MM.1S (cell line): Measurements from ENCODE around the gene SELENOW.

Experiments
- DNase-seq: peaks from one replicate; pipeline ENCODE4 v3.0.0-alpha.2; 2015
- H2AFZ ChIP-seq: fragments of 300-600 bp; sonication (generic); 2 replicates; pipeline ENCODE4 v1.6.0; 2016; ENCODE audit warnings: antibody characterized with exemption, low read length
- H3F3A ChIP-seq: fragments of 300-600 bp; sonication (generic); 2 replicates; pipeline ENCODE4 v1.6.1; 2016; ENCODE audit warnings: mild to moderate bottlenecking, antibody characterized with exemption, low read length, moderate library complexity, mixed read lengths; ENCODE audit not compliant: insufficient read depth
- H3K27ac ChIP-seq: fragments of 300-600 bp; sonication (generic); 2 replicates; pipeline ENCODE4 v1.5.1; 2016; ENCODE audit warnings: mild to moderate bottlenecking, low read length
- H3K27me3 ChIP-seq: fragments of 300-600 bp; sonication (generic); replicated peaks from 2 replicates; pipeline ENCODE4 v1.6.0; 2016; ENCODE audit warnings: low read length; ENCODE audit not compliant: insufficient read depth
- H3K36me3 ChIP-seq: fragments of 300-600 bp; sonication (generic); replicated peaks from 2 replicates; pipeline ENCODE4 v1.6.1; 2016; ENCODE audit warnings: mild to moderate bottlenecking, low read length, mixed read lengths; ENCODE audit not compliant: insufficient read depth
- H3K4me1 ChIP-seq: fragments of 300-600 bp; sonication (generic); 2 replicates; pipeline ENCODE4 v1.6.1; 2016; ENCODE audit warnings: low read length, mixed read lengths
- H3K4me2 ChIP-seq: fragments of 300-600 bp; sonication (generic); 2 replicates; pipeline ENCODE4 v1.6.0; 2016; ENCODE audit warnings: low read depth, low read length
- H3K4me3 ChIP-seq: fragments of 300-600 bp; sonication (generic); 2 replicates; pipeline ENCODE4 v1.5.1; 2016; ENCODE audit warnings: low read length, mixed read lengths
- H3K79me2 ChIP-seq: fragments of 300-600 bp; sonication (generic); 2 replicates; pipeline ENCODE4 v1.6.1; 2016; ENCODE audit warnings: mixed run types, low read length, mixed read lengths
- H3K9ac ChIP-seq: fragments of 300-600 bp; sonication (generic); 2 replicates; pipeline ENCODE4 v1.6.1; 2016; ENCODE audit warnings: low read length, mixed read lengths
- H3K9me2 ChIP-seq: fragments of 300-600 bp; sonication (generic); replicated peaks from 2 replicates; pipeline ENCODE4 v1.6.1; 2016; ENCODE audit warnings: mild to moderate bottlenecking, low read length, mixed read lengths; ENCODE audit not compliant: insufficient read depth
- H3K9me3 ChIP-seq: fragments of 300-600 bp; sonication (generic); replicated peaks from 2 replicates; pipeline ENCODE4 v1.6.1; 2016; ENCODE audit warnings: mild to moderate bottlenecking, low read length, mixed read lengths; ENCODE audit not compliant: insufficient read depth
- H4K20me1 ChIP-seq: fragments of 300-600 bp; sonication (generic); 2 replicates; pipeline ENCODE4 v1.6.1; 2016; ENCODE audit warnings: mild to moderate bottlenecking, low read length, moderate library complexity, mixed read lengths; ENCODE audit not compliant: insufficient read depth
- EZH2 ChIP-seq: fragments of 300-600 bp; sonication (generic); optimal IDR thresholded peaks from 2 replicates; pipeline ENCODE3; 2017; ENCODE audit warnings: low read depth, mild to moderate bottlenecking, antibody characterized with exemption, low read length, mixed read lengths
- EZH2phosphoT487 ChIP-seq: fragments of 300-600 bp; sonication (generic); IDR thresholded peaks from 2 replicates; pipeline ENCODE4 v1.6.1; 2018; ENCODE audit warnings: antibody characterized with exemption, low read length
- TF ChIP-seq, protein P1 (sequence below): fragments of 300-600 bp; sonication (generic); IDR thresholded peaks from 2 replicates; pipeline ENCODE4 v1.5.1; 2016; ENCODE audit warnings: antibody characterized with exemption, low read length, mixed read lengths

SELENOW gene

DNA sequence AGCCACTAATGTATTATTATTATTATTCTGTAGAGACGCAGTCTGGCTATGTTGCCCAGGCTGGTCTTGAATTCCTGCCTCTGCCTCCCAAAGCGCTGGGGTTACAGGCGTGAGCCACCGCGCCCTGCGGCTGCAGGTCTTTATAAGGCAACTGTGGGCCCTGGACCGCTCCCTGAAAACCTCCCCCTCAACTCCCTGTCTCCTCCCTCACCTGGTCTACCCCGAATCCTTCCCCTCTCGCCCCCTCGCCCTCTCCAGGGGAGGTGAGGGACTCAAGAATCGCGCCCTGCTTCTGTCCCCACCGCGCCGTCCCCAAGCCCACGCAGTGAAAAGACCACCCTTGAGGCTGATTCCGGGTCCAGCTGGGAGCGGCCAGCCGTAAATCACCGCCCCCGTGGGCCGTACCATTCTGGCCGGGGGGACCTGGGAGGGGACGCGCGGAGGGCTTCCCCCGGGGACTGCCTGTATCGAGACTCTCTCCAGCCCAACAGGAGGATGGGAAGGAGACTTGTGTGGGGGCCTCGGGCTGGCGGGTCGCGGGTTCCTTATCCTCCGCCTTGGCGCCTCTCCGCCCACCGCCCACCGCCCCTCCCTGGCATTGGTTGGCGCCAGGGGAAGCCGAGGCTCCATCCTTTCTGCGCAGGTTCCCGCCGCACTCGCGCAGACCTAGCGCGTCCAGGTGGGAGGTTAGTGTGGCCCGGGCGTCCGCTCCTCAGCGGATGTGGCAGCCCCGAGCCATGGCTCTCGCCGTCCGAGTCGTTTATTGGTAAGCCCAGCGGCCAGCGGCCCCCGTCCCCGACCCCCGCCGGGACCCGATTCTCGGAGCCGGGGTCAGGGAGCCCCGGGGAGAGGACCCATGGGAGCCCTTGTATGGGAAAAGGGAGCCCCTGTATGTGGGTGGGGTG, at the start of gene SELENOW:
Gene SELENOW, plus strand, starts transcription at position 655 of the 905 bp plus-strand sequence. Its CDS starts 83 bp downstream, at position 738.
- Histone ChIP-seq H3K9me2 (no peaks in the 10 kb centered on the region), H3K4me2 (peak within 1 kb of the TSS; percentile 84), H3K4me3 (peak within 1 kb of the TSS; percentile 87), H3K79me2 (peaks cover 11% of the 10 kb centered on the region), H3K27me3 (peaks cover 14% of the 10 kb centered on the region), H3K36me3 (no peaks in the 10 kb centered on the region), H3K9ac (peak within 1 kb of the TSS; percentile 93), H3K27ac (peak within 1 kb of the TSS; percentile 53; the same call in 1 of the 2 replicates), H4K20me1 (no peaks in the 10 kb centered on the region), H3F3A (no peaks in the 10 kb centered on the region), H3K9me3 (no peaks in the 10 kb centered on the region), H3K4me1 (no peaks in the 10 kb centered on the region), H2AFZ (peak within 1 kb of the TSS; percentile 94)
- TF ChIP-seq, protein P1, sequence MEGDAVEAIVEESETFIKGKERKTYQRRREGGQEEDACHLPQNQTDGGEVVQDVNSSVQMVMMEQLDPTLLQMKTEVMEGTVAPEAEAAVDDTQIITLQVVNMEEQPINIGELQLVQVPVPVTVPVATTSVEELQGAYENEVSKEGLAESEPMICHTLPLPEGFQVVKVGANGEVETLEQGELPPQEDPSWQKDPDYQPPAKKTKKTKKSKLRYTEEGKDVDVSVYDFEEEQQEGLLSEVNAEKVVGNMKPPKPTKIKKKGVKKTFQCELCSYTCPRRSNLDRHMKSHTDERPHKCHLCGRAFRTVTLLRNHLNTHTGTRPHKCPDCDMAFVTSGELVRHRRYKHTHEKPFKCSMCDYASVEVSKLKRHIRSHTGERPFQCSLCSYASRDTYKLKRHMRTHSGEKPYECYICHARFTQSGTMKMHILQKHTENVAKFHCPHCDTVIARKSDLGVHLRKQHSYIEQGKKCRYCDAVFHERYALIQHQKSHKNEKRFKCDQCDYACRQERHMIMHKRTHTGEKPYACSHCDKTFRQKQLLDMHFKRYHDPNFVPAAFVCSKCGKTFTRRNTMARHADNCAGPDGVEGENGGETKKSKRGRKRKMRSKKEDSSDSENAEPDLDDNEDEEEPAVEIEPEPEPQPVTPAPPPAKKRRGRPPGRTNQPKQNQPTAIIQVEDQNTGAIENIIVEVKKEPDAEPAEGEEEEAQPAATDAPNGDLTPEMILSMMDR = no peak
- no peak for TF ChIP-seq EZH2
- DNase-seq = peak; percentile 77

DNA sequence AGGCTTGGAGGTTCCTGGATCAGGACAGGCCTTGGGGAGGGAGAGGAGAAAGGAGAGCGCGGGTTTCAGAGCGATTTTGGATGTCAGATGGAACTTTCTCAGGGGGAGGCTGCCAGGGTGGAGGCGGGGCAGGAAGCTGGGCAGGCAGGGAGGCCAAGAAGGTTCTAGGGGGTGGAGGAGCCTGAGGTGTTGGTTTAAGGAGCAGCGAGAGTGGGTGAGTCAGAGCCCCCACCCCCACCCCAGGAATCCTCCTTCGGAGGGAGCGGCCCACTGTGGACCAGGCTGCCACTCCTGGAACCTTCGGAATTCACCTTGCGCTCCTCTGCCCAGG, 49.1 kb upstream of the SELENOW start:
- no peak overlapping the region for H3K9ac ChIP-seq
- no peak overlapping the region for H3K4me3 ChIP-seq
- no peak overlapping the region for H2AFZ ChIP-seq
- H4K20me1 ChIP-seq = no peaks in the 10 kb centered on the region
- H3K27me3 ChIP-seq = peaks cover 87% of the 10 kb centered on the region
- H3K79me2 ChIP-seq = no peaks in the 10 kb centered on the region
- no peak overlapping the region for H3K4me2 ChIP-seq
- H3K36me3 ChIP-seq = no peaks in the 10 kb centered on the region
- no peak overlapping the region for H3K27ac ChIP-seq
- H3K9me2 ChIP-seq = no peaks in the 10 kb centered on the region
- no peak for TF ChIP-seq EZH2
- TF ChIP-seq, protein P1 = no peak
- no peak for TF ChIP-seq EZH2phosphoT487
- H3F3A ChIP-seq = no peaks in the 10 kb centered on the region
- H3K9me3 ChIP-seq = no peaks in the 10 kb centered on the region
- no peaks in the 10 kb centered on the region for H3K4me1 ChIP-seq
- DNase-seq = no peak

DNA sequence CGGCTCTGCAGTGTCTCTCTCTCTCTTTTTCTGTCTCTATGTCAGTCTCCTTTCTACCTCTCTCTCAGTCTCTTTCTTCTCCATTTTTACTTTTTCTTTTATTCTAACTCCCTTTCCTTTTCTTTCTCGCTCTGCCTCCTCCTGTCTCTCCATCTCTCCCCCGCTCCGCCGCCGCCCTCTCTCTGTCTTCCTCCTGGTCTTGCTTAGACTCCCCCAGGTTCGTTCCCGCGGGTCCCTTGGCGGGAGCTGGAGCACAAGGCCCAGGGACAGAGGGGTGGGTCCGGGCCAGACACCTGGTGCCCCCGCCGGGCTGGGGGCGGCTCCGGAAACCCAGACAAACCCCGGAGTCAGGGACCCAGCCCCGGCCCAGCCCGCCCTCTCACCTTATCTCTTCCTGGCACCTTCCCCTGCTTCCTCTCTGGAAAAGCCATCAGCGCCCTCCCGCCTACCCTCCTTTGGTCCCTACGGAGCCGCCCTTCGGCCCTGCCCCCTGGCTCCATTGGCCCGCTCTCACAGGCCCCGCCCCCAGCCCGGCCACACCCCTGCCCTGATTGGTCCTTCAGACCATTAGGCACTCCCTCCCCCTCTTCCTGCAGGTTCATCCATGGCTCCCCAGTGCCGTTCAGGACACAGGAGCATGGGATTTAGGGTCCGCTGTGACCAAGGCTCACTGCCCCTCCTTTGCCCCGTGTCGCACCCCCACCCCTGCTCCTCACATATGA, 48.5 kb upstream of the SELENOW start:
- Histone ChIP-seq H3K9me2 (no peaks in the 10 kb centered on the region), H3K4me3 (no peak overlapping the region), H3K9ac (no peak overlapping the region), H3K79me2 (no peaks in the 10 kb centered on the region), H3K27ac (no peak overlapping the region), H3K4me2 (no peak overlapping the region), H2AFZ (no peak overlapping the region), H3F3A (no peaks in the 10 kb centered on the region), H3K4me1 (no peaks in the 10 kb centered on the region), H3K9me3 (no peaks in the 10 kb centered on the region), H3K36me3 (no peaks in the 10 kb centered on the region), H3K27me3 (peaks cover 87% of the 10 kb centered on the region), H4K20me1 (no peaks in the 10 kb centered on the region)
- no peak for TF ChIP-seq EZH2
- TF ChIP-seq, protein P1 = no peak
- TF ChIP-seq EZH2phosphoT487 = no peak
- DNase-seq = no peak
